SIG-M5 (cell line): ENCODE data around the gene DDX43.
"Not testable (repeated sequence)": the region's sequence is repeated elsewhere in the genome, so short reads cannot be mapped to it uniquely, and the experiment has no call there.

Experiments
- DNase-seq: peaks from one replicate; lab custom pipeline; 2025; lab: John Stamatoyannopoulos, UW

The DDX43 gene

GRCh38 chr6:73388800-73389512 lies 5.7 kb upstream of the DDX43 start:
- DNase-seq = no peak

GRCh38 chr6:73389854-73390253 lies 4.8 kb upstream of the DDX43 start:
- DNase-seq = no peak

- no peak for DNase-seq
Measured at GRCh38 chr6:73391675-73392074, 3.0 kb upstream of the DDX43 start.

- DNase-seq = not testable (repeated sequence)
Measured at GRCh38 chr6:73392188-73392587, 2.4 kb upstream of the DDX43 start.

GRCh38 chr6:73393278-73393677 lies 1.4 kb upstream of the DDX43 start:
- no peak for DNase-seq

GRCh38 chr6:73395875-73396274 lies 1.2 kb downstream of the DDX43 start:
- no peak for DNase-seq

GRCh38 chr6:73400656-73401055 lies 6.0 kb downstream of the DDX43 start:
- DNase-seq = no peak

GRCh38 chr6:73409395-73409794 lies 14.8 kb downstream of the DDX43 start:
- DNase-seq = no peak

GRCh38 chr6:73413102-73413501 lies 18.5 kb downstream of the DDX43 start:
- no peak for DNase-seq

- no peak for DNase-seq
Measured at GRCh38 chr6:73418081-73418741, 23.6 kb downstream of the DDX43 start.

- DNase-seq = no peak
Measured at GRCh38 chr6:73421534-73421933, 26.9 kb downstream of the DDX43 start.

GRCh38 chr6:73435236-73435635 lies 40.6 kb downstream of the DDX43 start:
- no peak for DNase-seq

GRCh38 chr6:73443555-73443954 lies 48.9 kb downstream of the DDX43 start:
- DNase-seq = no peak

GRCh38 chr6:73451223-73452106 lies 56.8 kb downstream of the DDX43 start:
- DNase-seq = no peak

GRCh38 chr6:73452107-73452461 lies 57.5 kb downstream of the DDX43 start, which contains the start of gene CGAS:
CGAS (minus strand) TSS chr6:73452297; CDS start chr6:73452181, 116 bp downstream.
- DNase-seq = peak; percentile 31

GRCh38 chr6:73455865-73456629 lies 61.4 kb downstream of the DDX43 start:
- peak; percentile 88 for DNase-seq

GRCh38 chr6:73459474-73459873 lies 64.8 kb downstream of the DDX43 start:
- not testable (repeated sequence) for DNase-seq

GRCh38 chr6:73460056-73460455 lies 65.4 kb downstream of the DDX43 start:
- DNase-seq = no peak

GRCh38 chr6:73461537-73462350 lies 67.1 kb downstream of the DDX43 start, which contains the start of gene MTO1:
MTO1 (plus strand) TSS chr6:73461737; CDS start chr6:73461855, 118 bp downstream.
- peak; percentile 64 for DNase-seq
